K562 (cell line): ENCODE measurements around the gene PRR30. TPM values are rescaled to one million over a fixed set of nuclear protein-coding genes. Genes with fewer than 3 reads are reported as not detected.

Experiments
- BHLHE40 ChIP-seq: IDR thresholded peaks from 2 replicates; pipeline ENCODE4 v1.6.1; 2011; ENCODE audit warnings: low read length, improper control_type of control experiment
- CCNT2 ChIP-seq: IDR thresholded peaks from 2 replicates; pipeline ENCODE4 v1.6.1; 2011; ENCODE audit warnings: borderline replicate concordance, low read depth, mild to moderate bottlenecking, moderate library complexity, mixed read lengths, low read length; ENCODE audit not compliant: insufficient read length; ENCODE audit errors: extremely low read depth
- EP400 ChIP-seq: fragments of 450-650 bp; IDR thresholded peaks from 2 replicates; pipeline ENCODE4 v1.6.1; 2017; ENCODE audit warnings: antibody characterized with exemption, mild to moderate bottlenecking, moderate library complexity
- GTF2E2 ChIP-seq: fragments of 200-800 bp; sonication (Bioruptor generic); IDR thresholded peaks from 2 replicates; pipeline ENCODE4 v1.6.1; 2016; ENCODE audit warnings: missing genetic modification characterization, missing compliant biosample characterization
- GTF2F1 ChIP-seq: IDR thresholded peaks from 2 replicates; pipeline ENCODE4 v1.6.1; 2011; ENCODE audit warnings: low read depth, low read length, improper control_type of control experiment
- HCFC1 ChIP-seq: IDR thresholded peaks from 2 replicates; pipeline ENCODE4 v1.6.1; 2012; ENCODE audit warnings: low read depth, low read length, improper control_type of control experiment
- HDAC1 ChIP-seq, 2 experiments: fragments of 450-650 bp; IDR thresholded peaks; 2 replicates each; pipeline ENCODE4 v1.6.1; 2016 to 2017; ENCODE audit warnings: inconsistent platforms in 1 of 2, mild to moderate bottlenecking in 1 of 2, moderate library complexity in 1 of 2
- KDM5B ChIP-seq: fragments of 200-600 bp; sonication (generic); IDR thresholded peaks from 2 replicates; pipeline ENCODE4 v1.6.1; 2012; ENCODE audit warnings: low read depth, mild to moderate bottlenecking, moderate library complexity, low read length, control low read depth, inconsistent platforms; ENCODE audit not compliant: insufficient replicate concordance
- RUNX1 ChIP-seq: sonication (generic); IDR thresholded peaks from 2 replicates; pipeline ENCODE4 v1.6.1; 2016; ENCODE audit warnings: antibody characterized with exemption, low read depth
- SIX5 ChIP-seq, 2 experiments: IDR thresholded peaks; 2 replicates each; pipeline ENCODE4 v1.6.1; 2011; ENCODE audit warnings: low read length in 2 of 2, borderline replicate concordance in 1 of 2, low read depth in 1 of 2, mild to moderate bottlenecking in 1 of 2, moderate library complexity in 1 of 2; ENCODE audit not compliant: insufficient read depth in 1 of 2
- TAF1 ChIP-seq: IDR thresholded peaks from 2 replicates; pipeline ENCODE4 v1.6.1; 2011; ENCODE audit warnings: mild to moderate bottlenecking, low read length, moderate library complexity; ENCODE audit not compliant: insufficient read depth, control insufficient read depth, severe bottlenecking; ENCODE audit errors: extremely low read depth
- TCF7 ChIP-seq: sonication (generic); IDR thresholded peaks from 2 replicates; pipeline ENCODE4 v1.6.1; 2016; ENCODE audit warnings: antibody characterized with exemption, borderline replicate concordance
- ZNF239 ChIP-seq: fragments of 250-450 bp; sonication (Bioruptor Pico); IDR thresholded peaks from 2 replicates; pipeline ENCODE4 v1.4.0; 2020; ENCODE audit warnings: mild to moderate bottlenecking
- ZNF318 ChIP-seq, 2 experiments: fragments of 450-650 bp; IDR thresholded peaks; 2 replicates each; pipeline ENCODE4 v1.6.1; 2016; ENCODE audit warnings: mild to moderate bottlenecking in 2 of 2, borderline replicate concordance in 1 of 2, low read depth in 1 of 2, moderate library complexity in 1 of 2
- ZNF398 ChIP-seq: fragments of 250-450 bp; sonication (Bioruptor Pico); IDR thresholded peaks from 2 replicates; pipeline ENCODE4 v1.8.0; 2021; ENCODE audit warnings: moderate library complexity, mild to moderate bottlenecking, inconsistent platforms
- ZNF76 ChIP-seq: fragments of 250-450 bp; sonication (Bioruptor Pico); IDR thresholded peaks from 2 replicates; pipeline ENCODE4 v1.4.0; 2020; ENCODE audit warnings: mild to moderate bottlenecking, moderate library complexity, borderline replicate concordance
- polyA plus RNA-seq, 8 experiments: library from polyadenylated mRNA; depleted of rRNA in 4 of 8; stranded (reverse) in 5 of 8; unstranded in 3 of 8; fragments of >200 nt; fragmentation: Nextera tagmentation in 2 of 8; fragmentation: Illumina TruSeq in 1 of 8; extraction: Ambion mirVana in 2 of 8; extraction: Trizol in 1 of 8; gene quantifications; 2 replicates each; pipeline versions ENCODE4 v1.2.1 to v1.2.3, GENCODE V29; 2011 to 2014; ENCODE audit warnings: inconsistent platforms in 1 of 8, missing spikeins in 1 of 8
- total RNA-seq, 7 experiments: library from RNA; depleted of rRNA in 6 of 7; stranded (reverse); fragments of >200 nt in 6 of 7; fragmentation: Illumina TruSeq in 2 of 7; extraction: Trizol in 2 of 7; gene quantifications; 2 replicates each; pipeline versions ENCODE4 v1.2.1 to v1.2.3, GENCODE V29; 2011 to 2021; ENCODE audit warnings: low replicate concordance in 1 of 7

Gene PRR30
- total and polyA plus RNA-seq, 9 of the 15 experiments (the other 6 are each of a cell fraction or from before 2014, with no cell fraction given) = not detected

- TF ChIP-seq EP400 (peak; percentile 17), SIX5 (IDR thresholded peaks at IDR 0.05; ENCODE audit: borderline replicate concordance in 1 of 2, insufficient read depth in 1 of 2, low read depth in 1 of 2, low read length in 2 of 2) (peak; percentile 83 to 88), KDM5B (no peak), GTF2E2 (tag) (no peak), HDAC1 (IDR thresholded peaks at IDR 0.05) (no peak), TAF1 (peak; percentile 23), TCF7 (no peak), GTF2F1 (no peak), ZNF398 (CRISPR knock-in tag) (no peak), ZNF239 (CRISPR knock-in tag) (no peak), ZNF318 (IDR thresholded peaks at IDR 0.05; ENCODE audit: borderline replicate concordance in 1 of 2, low read depth in 1 of 2) (no peak), HCFC1 (peak; percentile 94), ZNF76 (CRISPR knock-in tag) (peak; percentile 47; the same call in 1 of the 2 replicates), CCNT2 (no peak), RUNX1 (no peak), BHLHE40 (no peak)
Measured at GRCh38 chr2:27095745-27096651, 43.2 kb downstream of the PRR30 start (continued).
